HepG2 (cell line): Measurements from ENCODE around the gene FBXL22. TPM values are rescaled to one million over a fixed set of nuclear protein-coding genes. Genes with fewer than 3 reads are reported as not detected.

Experiments used
- ATAC-seq: fragments of 200-7000 bp; cut with Tn5 transposase; 3 replicates; pipeline ENCODE4 v1.9.1; 2020; ENCODE audit warnings: mild to moderate bottlenecking, moderate library complexity
- BruUV-seq: library from RNA; stranded (reverse); fragments of 400-500 nt; replicated peaks from 2 replicates; lab custom pipeline; 2021; lab: Mats Ljungman, UMichigan
- CTCF ChIA-PET: fragments of 300-600 bp; formaldehyde crosslinking; extraction: SDS; loops from one replicate; lab custom pipeline; 2021; ENCODE audit warnings: low total read pairs, inconsistent platforms, low intra/inter-chr PET ratio; lab: Yijun Ruan, JAX
- POLR2A ChIA-PET: fragments of 350-600 bp; sonication (Branson Sonifier 250); formaldehyde crosslinking; loops from one replicate; lab custom pipeline; 2020; ENCODE audit warnings: antibody characterized with exemption, inconsistent platforms; lab: Yijun Ruan, JAX
- DNase-seq: peaks from one replicate; pipeline ENCODE4 v3.0.0-alpha.2; 2015; ENCODE audit warnings: low spot score
- FAIRE-seq: peaks from 3 replicates; lab custom pipeline; 2011; peaks lifted over from hg19 to GRCh38; lab: Jason Lieb, UNC
- H2AFZ ChIP-seq: one replicate; pipeline ENCODE4 v1.6.1; 2011; ENCODE audit warnings: low read length, inconsistent platforms
- H3K27ac ChIP-seq: fragments of 300-600 bp; 3 replicates; pipeline ENCODE4 v1.8.0; 2011; ENCODE audit warnings: mixed run types, mild to moderate bottlenecking, mixed read lengths, low read length, inconsistent platforms; ENCODE audit not compliant: insufficient read depth; ENCODE audit errors: extremely low read length
- H3K27me3 ChIP-seq, 2 experiments: fragments of 200-600 bp in 1 of 2; 2 replicates in 1 of 2; 3 replicates in 1 of 2; pipeline versions ENCODE4 v1.6.0 to v1.8.0; 2011; ENCODE audit warnings: low read length in 2 of 2, mild to moderate bottlenecking in 2 of 2, moderate library complexity in 2 of 2, inconsistent platforms in 1 of 2; ENCODE audit not compliant: insufficient read depth in 2 of 2, control insufficient read depth in 1 of 2
- H3K36me3 ChIP-seq, 2 experiments: fragments of 200-600 bp in 1 of 2; replicated peaks in 1 of 2; 2 replicates in 1 of 2; 3 replicates in 1 of 2; pipeline versions ENCODE4 v1.5.1 to v1.8.0; 2011; ENCODE audit warnings: low read length in 2 of 2, inconsistent platforms in 1 of 2; ENCODE audit not compliant: insufficient read depth in 2 of 2, control insufficient read depth in 1 of 2
- H3K4me1 ChIP-seq: 2 replicates; pipeline ENCODE4 v1.5.1; 2012; ENCODE audit warnings: low read length, inconsistent platforms; ENCODE audit not compliant: insufficient read depth
- H3K4me2 ChIP-seq: 2 replicates; pipeline ENCODE4 v1.6.0; 2011; ENCODE audit warnings: low read depth, low read length, inconsistent platforms
- H3K4me3 ChIP-seq, 3 experiments: fragments of 200-600 bp in 1 of 3; sonication (generic), shearing (Covaris generic) in 1 of 3; replicated peaks in 1 of 3; 2 replicates each; pipeline ENCODE4 v1.5.1; 2011 to 2016; ENCODE audit warnings: low read length in 3 of 3, inconsistent platforms in 2 of 3, low read depth in 2 of 3, mild to moderate bottlenecking in 2 of 3, control low read depth in 1 of 3, mixed read lengths in 1 of 3; ENCODE audit not compliant: insufficient read depth in 1 of 3
- H3K79me2 ChIP-seq: one replicate; pipeline ENCODE4 v1.6.1; 2011; ENCODE audit warnings: low read length, inconsistent platforms; ENCODE audit not compliant: insufficient read depth
- H3K9ac ChIP-seq: 2 replicates; pipeline ENCODE4 v1.6.0; 2011; ENCODE audit warnings: mild to moderate bottlenecking, low read depth, low read length, inconsistent platforms; ENCODE audit not compliant: insufficient read depth
- H3K9me3 ChIP-seq: 2 replicates; pipeline ENCODE4 v1.5.1; 2012; ENCODE audit warnings: mild to moderate bottlenecking, low read length
- H4K20me1 ChIP-seq: 2 replicates; pipeline ENCODE4 v1.6.0; 2011; ENCODE audit warnings: inconsistent platforms, mild to moderate bottlenecking, low read length, moderate library complexity; ENCODE audit not compliant: insufficient read depth
- HNRNPLL ChIP-seq: fragments of 200-400 bp; formaldehyde crosslinking; IDR thresholded peaks from 2 replicates; pipeline ENCODE4 v1.6.1; 2017; ENCODE audit warnings: mild to moderate bottlenecking, low read depth, low read length; ENCODE audit not compliant: poor library complexity, severe bottlenecking
- MXD4 ChIP-seq: IDR thresholded peaks from 2 replicates; pipeline ENCODE4 v1.6.1; 2016; ENCODE audit warnings: mild to moderate bottlenecking, missing biosample characterization, missing genetic modification reagents
- RXRB ChIP-seq: IDR thresholded peaks from 2 replicates; pipeline ENCODE4 v1.6.1; 2016; ENCODE audit warnings: borderline replicate concordance, missing genetic modification reagents, missing compliant biosample characterization
- XRCC5 ChIP-seq: fragments of 200-400 bp; formaldehyde crosslinking; optimal IDR thresholded peaks from 2 replicates; pipeline ENCODE3; 2017; ENCODE audit warnings: mild to moderate bottlenecking, low read length
- ZFP62 ChIP-seq: sonication (generic); formaldehyde crosslinking; IDR thresholded peaks from 2 replicates; pipeline ENCODE4 v1.4.0; 2020; ENCODE audit warnings: missing genetic modification reagents
- ZNF207 ChIP-seq: fragments of 450-650 bp; IDR thresholded peaks from 2 replicates; pipeline ENCODE4 v1.6.1; 2016; ENCODE audit warnings: antibody characterized with exemption, borderline replicate concordance
- WGBS: methylation state at CpG from one replicate; pipeline ENCODE4 v1.1.6; 2017; ENCODE audit warnings: low lambda C conversion rate; 5-methylcytosine and 5-hydroxymethylcytosine counted together
- in situ Hi-C: cut with HindIII; loops from 2 replicates; pipeline ENCODE4 v1.10.0; 2017; ENCODE audit warnings: low pct_unique_long_range_greater_than_20kb; ENCODE audit not compliant: extremely low pct_ligation_motif_present
- intact Hi-C: fragments of 100-400 bp; cut with micrococcal nuclease; formaldehyde crosslinking; loops from one replicate; pipeline ENCODE4 v1.10.0; 2022; ENCODE audit not compliant: unreplicated experiment
- polyA plus RNA-seq, 8 experiments: library from polyadenylated mRNA; depleted of rRNA in 3 of 8; stranded (reverse) in 7 of 8; unstranded in 1 of 8; fragments of >200 nt; fragmentation: Illumina TruSeq in 4 of 8; extraction: Trizol in 4 of 8; gene quantifications; 2 replicates each; pipeline versions ENCODE4 v1.2.1 to v1.2.3, GENCODE V29; 2011 to 2016; ENCODE audit warnings: low read depth in 4 of 8, missing spikeins in 1 of 8, mixed read lengths in 1 of 8; ENCODE audit not compliant: insufficient read depth in 1 of 8
- total RNA-seq, 5 experiments: library from RNA; depleted of rRNA; stranded (reverse); fragments of >200 nt; fragmentation: Illumina TruSeq; extraction: Trizol; gene quantifications; 2 replicates each; pipeline ENCODE4 v1.2.3, GENCODE V29; 2016; ENCODE audit warnings: low read depth in 1 of 5
- TF ChIP-seq, protein P1 (sequence below): sonication (generic); formaldehyde crosslinking; conservative IDR thresholded peaks from 2 replicates; pipeline ENCODE4 v1.4.0; 2020; ENCODE audit warnings: mild to moderate bottlenecking, missing genetic modification reagents, moderate library complexity
- TF ChIP-seq, protein P2 (sequence below), 2 experiments: fragments of 450-650 bp in 1 of 2; sonication (generic) in 1 of 2; formaldehyde crosslinking; IDR thresholded peaks; 2 replicates each; pipeline versions ENCODE4 v1.5.0 to v1.8.0; 2020 to 2022; ENCODE audit warnings: mild to moderate bottlenecking in 1 of 2, missing genetic modification reagents in 1 of 2
- TF ChIP-seq, protein P3 (sequence below): IDR thresholded peaks from 2 replicates; pipeline ENCODE4 v1.6.1; 2016; ENCODE audit warnings: control low read depth
- TF ChIP-seq, protein P4 (sequence below): sonication (generic); formaldehyde crosslinking; IDR thresholded peaks from 2 replicates; pipeline ENCODE4 v1.9.0; 2022; ENCODE audit warnings: low read depth, missing genetic modification reagents
- TF ChIP-seq, protein P5 (sequence below): sonication (generic); formaldehyde crosslinking; IDR thresholded peaks from 2 replicates; pipeline ENCODE4 v1.4.0; 2020; ENCODE audit warnings: missing genetic modification reagents

The FBXL22 gene
- total and polyA plus RNA-seq, 2 of the 13 experiments (the other 11 are each of a cell fraction or from before 2014, with no cell fraction given): 0.15 to 0.33 TPM

DNA sequence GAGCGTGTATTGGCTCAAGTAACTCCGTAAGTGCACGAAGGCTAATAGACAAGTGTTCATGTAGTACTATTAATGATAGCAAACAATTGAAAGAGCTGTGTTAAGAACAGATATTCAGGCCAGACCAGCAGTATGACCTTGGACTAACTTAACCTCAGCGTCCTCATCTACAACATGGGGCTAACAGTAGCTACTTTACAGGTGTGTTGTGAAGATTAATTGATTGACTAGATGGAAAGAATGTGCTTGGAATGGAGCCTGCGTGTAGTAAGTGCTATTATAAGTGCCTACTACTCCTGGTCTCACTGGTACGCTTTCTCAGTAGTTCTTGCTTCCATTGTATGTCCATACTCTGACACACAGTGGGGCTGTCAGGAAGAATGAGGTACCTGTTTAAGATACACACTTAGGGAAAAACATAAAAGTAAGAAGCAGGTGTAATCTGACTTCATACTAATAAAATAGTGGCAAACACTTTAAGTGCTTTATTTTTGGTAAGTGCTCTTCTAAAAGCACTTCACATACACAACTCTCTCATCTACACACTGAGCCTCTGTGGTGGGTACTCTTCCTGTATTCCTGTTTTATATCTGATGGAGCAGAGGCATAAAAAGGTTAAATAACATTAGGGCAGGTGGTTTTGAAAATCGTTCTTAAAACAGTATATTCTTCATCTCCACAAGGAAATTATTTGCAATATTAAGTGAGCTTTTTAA, 24.3 kb upstream of the FBXL22 start:
- ATAC-seq: no peak
- intact Hi-C loops: no loop called here

More for the DNA sequence above, 24.3 kb upstream of the FBXL22 start:
- no TSS peak for BruUV-seq
- CTCF ChIA-PET: no interaction called here
- no peaks in the 10 kb centered on the region for H3K4me1 ChIP-seq
- FAIRE-seq (no peak), DNase-seq (no peak)
- H4K20me1 ChIP-seq: no peaks in the 10 kb centered on the region; the same call in 1 of the 2 replicates
- no peak overlapping the region for H2AFZ ChIP-seq
- no peak overlapping the region for H3K27ac ChIP-seq
- POLR2A ChIA-PET: no interaction called here
- TF ChIP-seq RXRB (no peak), ZFP62 (no peak), MXD4 (CRISPR knock-in tag) (no peak), XRCC5 (no peak), ZNF207 (no peak), HNRNPLL (no peak)
- TF ChIP-seq, protein P1, sequence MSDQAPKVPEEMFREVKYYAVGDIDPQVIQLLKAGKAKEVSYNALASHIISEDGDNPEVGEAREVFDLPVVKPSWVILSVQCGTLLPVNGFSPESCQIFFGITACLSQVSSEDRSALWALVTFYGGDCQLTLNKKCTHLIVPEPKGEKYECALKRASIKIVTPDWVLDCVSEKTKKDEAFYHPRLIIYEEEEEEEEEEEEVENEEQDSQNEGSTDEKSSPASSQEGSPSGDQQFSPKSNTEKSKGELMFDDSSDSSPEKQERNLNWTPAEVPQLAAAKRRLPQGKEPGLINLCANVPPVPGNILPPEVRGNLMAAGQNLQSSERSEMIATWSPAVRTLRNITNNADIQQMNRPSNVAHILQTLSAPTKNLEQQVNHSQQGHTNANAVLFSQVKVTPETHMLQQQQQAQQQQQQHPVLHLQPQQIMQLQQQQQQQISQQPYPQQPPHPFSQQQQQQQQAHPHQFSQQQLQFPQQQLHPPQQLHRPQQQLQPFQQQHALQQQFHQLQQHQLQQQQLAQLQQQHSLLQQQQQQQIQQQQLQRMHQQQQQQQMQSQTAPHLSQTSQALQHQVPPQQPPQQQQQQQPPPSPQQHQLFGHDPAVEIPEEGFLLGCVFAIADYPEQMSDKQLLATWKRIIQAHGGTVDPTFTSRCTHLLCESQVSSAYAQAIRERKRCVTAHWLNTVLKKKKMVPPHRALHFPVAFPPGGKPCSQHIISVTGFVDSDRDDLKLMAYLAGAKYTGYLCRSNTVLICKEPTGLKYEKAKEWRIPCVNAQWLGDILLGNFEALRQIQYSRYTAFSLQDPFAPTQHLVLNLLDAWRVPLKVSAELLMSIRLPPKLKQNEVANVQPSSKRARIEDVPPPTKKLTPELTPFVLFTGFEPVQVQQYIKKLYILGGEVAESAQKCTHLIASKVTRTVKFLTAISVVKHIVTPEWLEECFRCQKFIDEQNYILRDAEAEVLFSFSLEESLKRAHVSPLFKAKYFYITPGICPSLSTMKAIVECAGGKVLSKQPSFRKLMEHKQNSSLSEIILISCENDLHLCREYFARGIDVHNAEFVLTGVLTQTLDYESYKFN (CRISPR knock-in tag): no peak
- TF ChIP-seq, protein P2, sequence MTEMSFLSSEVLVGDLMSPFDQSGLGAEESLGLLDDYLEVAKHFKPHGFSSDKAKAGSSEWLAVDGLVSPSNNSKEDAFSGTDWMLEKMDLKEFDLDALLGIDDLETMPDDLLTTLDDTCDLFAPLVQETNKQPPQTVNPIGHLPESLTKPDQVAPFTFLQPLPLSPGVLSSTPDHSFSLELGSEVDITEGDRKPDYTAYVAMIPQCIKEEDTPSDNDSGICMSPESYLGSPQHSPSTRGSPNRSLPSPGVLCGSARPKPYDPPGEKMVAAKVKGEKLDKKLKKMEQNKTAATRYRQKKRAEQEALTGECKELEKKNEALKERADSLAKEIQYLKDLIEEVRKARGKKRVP (CRISPR knock-in tag; IDR thresholded peaks at IDR 0.05): no peak
- TF ChIP-seq, protein P3, sequence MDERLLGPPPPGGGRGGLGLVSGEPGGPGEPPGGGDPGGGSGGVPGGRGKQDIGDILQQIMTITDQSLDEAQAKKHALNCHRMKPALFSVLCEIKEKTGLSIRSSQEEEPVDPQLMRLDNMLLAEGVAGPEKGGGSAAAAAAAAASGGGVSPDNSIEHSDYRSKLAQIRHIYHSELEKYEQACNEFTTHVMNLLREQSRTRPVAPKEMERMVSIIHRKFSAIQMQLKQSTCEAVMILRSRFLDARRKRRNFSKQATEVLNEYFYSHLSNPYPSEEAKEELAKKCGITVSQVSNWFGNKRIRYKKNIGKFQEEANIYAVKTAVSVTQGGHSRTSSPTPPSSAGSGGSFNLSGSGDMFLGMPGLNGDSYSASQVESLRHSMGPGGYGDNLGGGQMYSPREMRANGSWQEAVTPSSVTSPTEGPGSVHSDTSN (CRISPR knock-in tag): no peak
- TF ChIP-seq, protein P4, sequence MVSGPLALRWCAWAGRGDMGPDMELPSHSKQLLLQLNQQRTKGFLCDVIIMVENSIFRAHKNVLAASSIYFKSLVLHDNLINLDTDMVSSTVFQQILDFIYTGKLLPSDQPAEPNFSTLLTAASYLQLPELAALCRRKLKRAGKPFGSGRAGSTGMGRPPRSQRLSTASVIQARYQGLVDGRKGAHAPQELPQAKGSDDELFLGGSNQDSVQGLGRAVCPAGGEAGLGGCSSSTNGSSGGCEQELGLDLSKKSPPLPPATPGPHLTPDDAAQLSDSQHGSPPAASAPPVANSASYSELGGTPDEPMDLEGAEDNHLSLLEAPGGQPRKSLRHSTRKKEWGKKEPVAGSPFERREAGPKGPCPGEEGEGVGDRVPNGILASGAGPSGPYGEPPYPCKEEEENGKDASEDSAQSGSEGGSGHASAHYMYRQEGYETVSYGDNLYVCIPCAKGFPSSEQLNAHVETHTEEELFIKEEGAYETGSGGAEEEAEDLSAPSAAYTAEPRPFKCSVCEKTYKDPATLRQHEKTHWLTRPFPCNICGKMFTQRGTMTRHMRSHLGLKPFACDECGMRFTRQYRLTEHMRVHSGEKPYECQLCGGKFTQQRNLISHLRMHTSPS (CRISPR knock-in tag): no peak
- TF ChIP-seq, protein P5, sequence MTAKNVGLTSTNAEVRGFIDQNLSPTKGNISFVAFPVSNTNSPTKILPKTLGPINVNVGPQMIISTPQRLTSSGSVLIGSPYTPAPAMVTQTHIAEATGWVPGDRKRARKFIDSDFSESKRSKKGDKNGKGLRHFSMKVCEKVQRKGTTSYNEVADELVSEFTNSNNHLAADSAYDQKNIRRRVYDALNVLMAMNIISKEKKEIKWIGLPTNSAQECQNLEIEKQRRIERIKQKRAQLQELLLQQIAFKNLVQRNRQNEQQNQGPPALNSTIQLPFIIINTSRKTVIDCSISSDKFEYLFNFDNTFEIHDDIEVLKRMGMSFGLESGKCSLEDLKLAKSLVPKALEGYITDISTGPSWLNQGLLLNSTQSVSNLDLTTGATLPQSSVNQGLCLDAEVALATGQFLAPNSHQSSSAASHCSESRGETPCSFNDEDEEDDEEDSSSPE (CRISPR knock-in tag): no peak
- in situ Hi-C loops: loop anchor here (25.0 kb wide), 1 partner anchor 286 kb away; the partner anchor contains the start of gene APH1B
- H3K9me3 ChIP-seq: no peaks in the 10 kb centered on the region
- H3K79me2 ChIP-seq: no peaks in the 10 kb centered on the region
- no peak overlapping the region for H3K4me2 ChIP-seq
- peaks cover 6 to 57% of the 10 kb centered on the region in 2 experiments; a peak in 4 of 5 replicates for H3K36me3 ChIP-seq
- no peaks in the 10 kb centered on the region for H3K27me3 ChIP-seq
- H3K4me3 ChIP-seq: no peak overlapping the region
- WGBS: 93% methylated on average over 7 of the region's 7 CpGs
- H3K9ac ChIP-seq: no peak overlapping the region
